Stimulated activated CD8-positive, alpha-beta memory T cell treated with anti-CD3 and anti-CD28 coated beads, Interleukin-7, amount 100 ng/mL, for 4 hours (primary cell): ENCODE results near the gene AKAP7.

ENCODE experiments used
- DNase-seq, 2 donors: peaks; one replicate each; pipeline ENCODE4 v3.0.0-alpha.2; 2020; ENCODE audit warnings: low read depth in 2 of 2

Gene AKAP7

DNA sequence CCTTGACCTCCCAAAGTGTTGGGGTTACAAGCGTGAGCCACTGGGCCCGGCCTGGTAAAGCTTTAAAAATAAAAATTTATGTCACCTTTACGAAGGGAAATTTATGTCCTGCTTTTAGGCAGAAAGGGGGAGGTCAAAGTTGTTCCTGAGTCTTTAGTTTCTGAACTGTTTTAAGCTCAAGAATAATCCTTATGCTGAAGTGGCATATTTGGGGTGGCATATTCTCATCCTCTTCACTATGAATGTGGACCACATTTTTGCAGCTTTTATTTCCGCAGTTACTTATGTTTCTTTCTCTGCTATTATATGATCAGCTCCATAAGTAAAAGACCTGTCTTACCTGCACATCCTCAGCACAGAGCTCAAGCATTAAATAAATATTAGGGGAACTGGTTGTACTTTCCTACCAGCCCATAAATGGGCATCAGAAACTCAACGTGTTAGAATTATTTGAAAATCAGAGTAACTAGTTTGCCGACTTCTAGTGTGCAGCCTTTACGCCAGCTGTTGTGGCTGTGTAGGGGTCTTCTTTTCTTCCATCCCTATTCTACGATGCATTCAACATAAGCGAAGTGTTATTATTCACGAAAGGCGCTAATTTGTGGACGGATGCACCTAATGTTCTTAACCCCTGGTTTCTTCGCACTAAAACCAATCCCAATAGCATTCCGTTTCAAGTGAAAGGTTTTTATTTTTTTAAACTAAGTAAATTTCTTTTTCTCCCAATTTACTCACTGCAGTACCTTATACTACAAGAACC is 867 bp upstream of the AKAP7 start:
- DNase-seq, result no peak

DNA sequence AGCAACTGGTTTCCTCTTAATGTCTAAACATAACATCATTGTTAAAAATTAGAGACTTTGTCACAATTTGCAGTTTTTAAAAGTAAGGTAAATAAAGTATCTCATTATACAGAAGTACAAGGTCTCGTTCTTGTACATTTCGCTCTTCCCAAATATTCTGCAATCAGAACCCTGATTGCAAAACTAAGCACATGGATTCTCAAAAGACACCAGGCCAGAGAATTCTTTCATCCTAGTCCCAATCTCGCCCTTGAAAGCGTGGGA is 355 bp upstream of the AKAP7 start:
- no peak for DNase-seq

DNA sequence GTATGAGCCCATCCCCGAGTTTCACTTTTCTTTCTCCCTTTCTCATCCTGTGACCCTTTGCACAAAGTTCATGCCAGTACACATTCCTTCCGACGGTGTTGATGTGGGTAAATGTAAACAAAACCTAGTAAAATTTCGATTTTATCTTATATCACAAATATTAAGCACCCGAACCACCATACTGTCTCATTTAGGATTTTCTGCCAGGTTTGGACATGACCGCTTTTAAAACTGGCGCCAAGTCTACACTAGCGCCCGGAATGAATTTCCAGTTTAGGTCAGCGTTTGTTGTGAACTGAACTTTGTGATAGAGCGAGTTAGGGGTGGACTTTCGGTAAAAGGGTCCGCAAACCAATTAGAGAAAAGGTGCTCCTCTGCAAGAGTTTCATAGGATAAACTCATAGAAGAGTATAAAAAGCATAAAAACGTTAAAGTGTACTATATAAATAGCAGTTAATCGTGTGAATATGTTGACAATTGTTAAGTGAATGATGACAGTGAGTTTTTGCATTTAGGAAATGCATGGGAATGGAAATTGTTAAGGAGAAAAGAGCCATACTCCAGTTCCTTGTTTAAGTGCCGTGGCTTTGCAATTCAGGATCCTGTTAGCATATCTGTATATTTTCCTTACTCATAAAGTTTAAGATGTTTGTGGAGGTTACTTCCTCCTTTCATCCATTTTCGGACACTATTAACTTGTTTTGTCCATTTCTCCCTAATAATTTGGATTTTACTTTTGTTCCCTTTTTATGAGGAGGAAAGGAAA is 937 bp downstream of the AKAP7 start:
- no peak for DNase-seq

DNA sequence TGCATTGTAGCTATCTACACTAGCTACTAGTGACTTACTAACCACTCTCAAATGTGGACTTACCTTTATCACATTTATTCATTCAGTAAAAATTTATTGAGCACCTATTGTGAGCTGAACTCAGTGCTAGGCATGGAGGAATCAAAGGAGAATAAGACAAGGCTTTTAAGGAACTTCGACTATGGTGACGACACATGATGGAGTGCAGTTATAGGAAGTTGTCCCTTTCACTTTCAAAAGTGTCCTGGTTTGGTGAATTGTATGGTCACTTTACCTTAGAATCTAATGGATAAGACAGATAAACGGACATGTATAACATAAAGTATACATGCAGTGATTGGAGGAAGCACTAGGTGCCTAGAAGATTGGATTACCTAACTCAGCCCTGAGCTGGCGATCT is 4.3 kb downstream of the AKAP7 start:
- no peak for DNase-seq

DNA sequence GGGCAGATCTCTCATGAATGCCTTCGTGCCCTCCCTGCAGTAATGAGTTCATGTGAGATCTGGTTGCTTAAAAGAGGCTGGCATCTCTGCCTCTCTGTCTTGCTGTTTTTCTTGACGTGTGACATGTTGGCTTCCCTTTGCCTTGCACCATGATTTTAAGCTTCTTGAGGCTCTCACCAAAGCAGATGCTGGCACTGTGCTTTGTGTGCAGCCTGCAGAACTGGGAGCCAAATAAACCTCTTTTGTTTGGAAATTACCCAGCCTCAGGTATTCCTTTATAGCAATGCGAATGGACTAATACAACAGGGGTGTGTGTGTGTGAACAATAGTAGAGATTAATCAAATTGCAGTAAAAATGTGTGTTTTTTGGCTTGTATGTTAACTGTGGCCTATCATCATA is 8.1 kb downstream of the AKAP7 start:
- DNase-seq, result no peak

DNA sequence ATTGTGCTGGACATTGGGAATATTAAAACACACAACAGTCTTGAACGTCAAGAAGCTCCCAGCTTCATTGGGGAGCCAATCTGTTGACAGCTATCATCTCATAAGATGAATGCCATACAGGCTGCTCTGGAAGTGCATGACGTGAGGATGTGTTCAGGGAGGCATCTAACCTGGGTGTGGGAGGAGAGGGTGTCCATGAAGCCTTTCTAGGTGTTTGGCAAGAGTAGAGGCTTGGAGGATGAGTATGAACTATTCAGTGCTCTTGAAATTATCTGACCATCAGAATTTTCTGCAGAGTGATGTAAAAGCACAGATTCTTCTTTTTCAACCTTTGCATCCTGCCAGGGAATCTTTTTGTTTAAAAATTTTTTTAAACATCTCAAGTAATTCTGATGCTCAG is 11.6 kb downstream of the AKAP7 start:
- DNase-seq, result no peak

DNA sequence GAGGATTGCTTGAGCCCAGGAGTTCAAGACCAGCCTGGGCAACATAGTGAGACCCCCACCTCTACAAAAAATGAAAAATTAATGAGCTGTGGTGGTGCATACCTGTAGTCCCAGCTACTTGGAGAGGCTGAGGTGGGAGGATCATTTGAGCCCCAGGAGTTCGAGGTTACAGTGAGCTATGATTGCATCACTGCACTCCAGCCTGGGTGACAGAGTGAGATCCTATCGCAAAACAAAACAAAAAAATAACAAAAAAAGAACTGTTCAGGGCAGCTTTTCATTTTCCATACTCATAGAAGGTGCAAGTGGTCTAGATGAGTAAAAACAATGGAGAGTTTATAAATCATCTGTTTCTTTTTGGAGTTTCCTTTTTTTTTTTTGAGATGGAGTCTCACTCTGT is 21.1 kb downstream of the AKAP7 start:
- no peak for DNase-seq

DNA sequence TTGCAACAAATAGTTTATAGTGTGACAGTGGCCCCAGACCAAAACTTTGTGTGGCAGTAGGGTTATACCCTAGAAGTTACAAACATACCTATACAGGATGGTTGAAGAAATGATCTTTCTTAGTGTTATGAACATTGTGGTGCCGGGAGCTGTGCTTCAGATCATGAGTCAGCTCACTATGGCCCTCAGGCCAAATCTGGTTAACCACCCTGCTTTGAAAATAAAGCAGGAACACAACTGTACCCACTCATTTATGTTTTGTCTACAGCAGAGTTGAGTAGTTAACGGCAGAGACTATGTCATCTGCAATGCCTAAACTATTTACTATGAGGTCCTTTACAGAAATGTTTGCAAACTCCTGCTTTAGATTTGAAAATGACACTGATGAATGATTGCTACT is 24.3 kb downstream of the AKAP7 start:
- no peak for DNase-seq

DNA sequence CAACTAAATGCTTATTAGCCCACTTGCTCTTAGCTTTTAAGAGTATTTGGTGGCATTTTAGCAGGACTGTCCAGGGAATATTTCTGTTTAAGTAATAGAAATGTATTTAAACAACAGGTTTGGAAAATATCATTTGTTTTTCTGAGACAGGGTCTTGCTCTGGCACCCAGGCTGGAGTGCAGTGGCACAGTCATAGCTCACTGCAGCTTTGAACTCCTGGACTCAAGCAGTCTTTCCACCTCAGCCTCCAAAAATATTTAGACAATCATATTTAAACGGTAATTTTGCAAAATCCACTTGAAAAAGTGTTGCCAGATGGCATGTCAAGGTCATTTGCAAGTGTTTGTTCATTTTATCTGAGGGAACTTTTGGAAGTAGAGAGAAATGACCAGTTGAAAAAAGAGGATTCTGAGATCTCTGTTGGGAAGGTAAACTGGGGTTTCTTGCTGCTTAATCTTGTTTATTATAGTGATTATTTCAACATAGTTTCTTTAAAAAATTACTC is 25.0 kb downstream of the AKAP7 start:
- no peak for DNase-seq

DNA sequence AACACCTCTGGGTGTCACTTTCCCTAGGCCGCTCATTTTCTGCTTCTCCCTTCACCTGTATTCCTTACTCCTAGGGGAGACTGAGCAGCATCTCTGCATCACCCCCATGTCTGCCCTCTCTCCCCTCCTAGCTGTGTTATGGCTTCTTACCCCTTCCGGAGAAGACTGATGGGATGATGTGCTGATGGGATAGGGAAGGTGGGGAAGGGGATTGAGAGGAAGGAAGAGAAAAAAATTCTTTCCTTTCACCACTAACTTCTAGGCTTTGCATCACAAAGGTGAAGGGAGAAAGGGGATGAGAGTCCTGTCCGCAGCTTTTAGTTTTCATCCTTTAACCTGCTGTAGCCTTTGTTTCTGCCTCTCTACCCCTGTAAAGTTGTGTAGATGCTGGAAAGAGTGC is 26.7 kb downstream of the AKAP7 start:
- DNase-seq, result no peak

DNA sequence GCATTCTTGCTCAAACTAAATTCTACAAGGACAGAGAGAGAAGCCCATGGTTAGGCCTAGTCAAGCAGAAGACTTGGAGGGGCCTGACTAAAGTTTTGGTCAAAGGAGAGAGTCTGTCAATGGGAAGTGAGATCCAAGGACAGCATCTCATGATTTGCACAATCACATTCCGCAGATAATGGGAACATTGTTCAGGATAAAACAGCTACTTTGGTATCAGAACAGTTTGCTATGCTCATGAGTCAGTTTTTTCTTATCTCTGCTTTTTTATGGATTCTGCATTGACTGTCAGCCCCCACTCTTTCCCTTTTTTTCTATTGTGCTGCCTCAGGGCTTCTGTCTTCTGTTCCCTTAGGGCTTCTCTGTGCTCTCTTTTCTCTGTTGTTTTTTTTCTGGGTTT is 28.6 kb downstream of the AKAP7 start:
- DNase-seq, result no peak

DNA sequence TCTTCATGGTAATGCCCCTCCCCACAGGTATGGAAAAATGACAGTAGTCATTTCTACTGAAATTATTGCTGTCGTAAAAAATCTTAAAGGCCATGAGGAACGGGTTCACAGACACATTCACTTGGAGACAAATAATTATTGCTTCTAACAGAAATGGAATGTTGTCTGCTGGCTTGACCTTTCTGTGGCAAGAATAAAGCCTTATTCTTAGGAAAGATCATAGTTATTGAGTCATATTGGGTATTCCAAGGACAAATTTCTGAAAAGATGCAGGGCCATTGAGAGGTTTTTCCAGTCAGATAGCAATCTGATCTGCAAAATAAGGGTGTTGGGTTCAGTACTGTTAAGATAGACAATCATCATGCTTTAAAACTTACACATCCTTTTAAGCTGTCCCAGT is 29.2 kb downstream of the AKAP7 start:
- no peak for DNase-seq

DNA sequence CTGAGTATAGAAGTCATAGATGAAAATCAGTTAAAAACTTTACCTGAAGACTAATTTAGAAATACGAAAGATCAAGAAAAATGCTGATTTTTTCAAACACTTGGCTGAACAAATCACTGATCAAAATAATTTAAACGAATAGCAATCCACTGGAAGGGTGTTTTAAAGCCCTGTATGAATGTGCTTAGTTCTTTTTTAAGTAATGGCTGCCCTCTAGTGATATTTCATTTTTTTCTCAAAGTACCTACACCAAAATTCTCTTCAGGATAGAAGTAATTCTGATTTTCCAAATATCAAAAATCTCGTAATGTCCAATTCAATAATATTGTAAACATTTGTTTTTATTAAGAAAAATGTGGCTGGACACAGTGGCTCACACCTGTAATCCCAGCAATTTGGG is 32.5 kb downstream of the AKAP7 start:
- no peak for DNase-seq

DNA sequence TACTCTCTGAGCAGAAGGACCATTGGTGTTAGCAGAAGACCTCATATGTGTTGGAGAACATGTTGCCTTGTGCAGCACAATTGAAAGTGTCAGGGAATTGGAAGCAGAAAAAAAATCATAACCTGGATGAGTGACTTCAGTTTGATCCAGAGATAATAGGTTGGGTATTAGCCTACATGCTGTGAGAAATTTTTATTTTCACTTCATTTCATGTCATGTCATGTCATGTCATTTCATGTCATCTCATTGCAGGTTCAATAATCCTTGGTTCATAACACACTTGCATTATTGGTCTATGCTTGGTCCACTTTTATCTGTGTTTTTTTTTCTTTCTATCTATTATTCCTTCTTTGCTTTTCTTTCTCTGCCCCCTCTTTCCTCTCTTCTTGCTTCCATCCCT is 34.3 kb downstream of the AKAP7 start:
- no peak for DNase-seq

DNA sequence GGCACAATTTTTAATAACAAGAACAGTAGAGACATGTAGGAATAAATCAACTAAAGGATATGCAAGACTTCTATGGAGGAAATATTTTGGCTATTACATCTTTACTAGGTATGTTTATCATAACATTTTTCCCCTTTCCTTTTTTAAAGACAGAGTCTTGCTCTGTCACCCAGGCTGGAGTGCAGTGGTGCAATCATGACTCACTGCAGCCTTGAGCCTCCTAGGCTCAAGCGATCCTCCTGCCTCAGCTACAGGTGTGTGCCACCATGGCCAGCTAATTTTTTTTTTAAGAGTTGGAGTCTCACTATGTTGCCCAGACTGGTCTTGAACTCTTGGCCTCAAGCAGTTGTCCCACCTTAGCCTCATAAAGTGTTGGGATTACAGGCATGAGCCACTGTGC is 37.0 kb downstream of the AKAP7 start:
- no peak for DNase-seq

DNA sequence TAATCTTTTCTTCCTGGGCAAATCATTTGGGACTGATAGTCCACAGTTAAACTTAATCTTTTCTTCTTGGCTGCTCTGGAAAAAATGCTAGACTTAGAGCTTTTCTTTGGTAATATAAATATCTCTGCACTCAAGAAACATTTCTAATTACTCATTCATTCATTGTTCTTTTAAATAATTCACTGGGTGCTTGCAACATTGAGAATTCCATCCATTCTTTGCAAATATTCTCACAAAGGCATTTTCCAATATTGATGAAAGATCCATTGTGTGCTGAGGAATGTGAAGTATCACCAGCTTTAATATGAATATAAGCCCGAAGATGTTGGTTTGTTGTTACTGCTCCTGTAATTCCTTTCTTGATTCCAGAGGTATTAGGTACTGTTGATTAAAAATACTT is 38.4 kb downstream of the AKAP7 start:
- DNase-seq, result no peak

DNA sequence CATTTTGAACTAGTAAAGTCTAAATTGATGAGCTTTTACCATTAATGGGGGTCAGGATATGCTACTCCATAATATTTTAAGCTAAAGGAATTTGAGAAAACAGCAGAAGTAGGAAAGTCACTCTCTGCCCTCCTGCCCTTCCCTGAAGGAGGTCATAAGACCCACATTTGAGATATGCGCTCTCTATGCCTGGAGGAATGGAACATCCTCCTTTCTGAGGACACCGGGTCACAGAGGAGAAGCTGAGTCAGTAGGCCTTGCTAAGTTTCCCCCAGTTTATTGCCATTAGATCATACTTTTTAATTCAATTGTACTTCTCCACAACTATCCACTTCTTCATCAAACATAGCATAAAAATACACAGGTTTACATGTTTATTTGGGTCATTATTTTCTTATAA is 40.3 kb downstream of the AKAP7 start:
- DNase-seq, result no peak

DNA sequence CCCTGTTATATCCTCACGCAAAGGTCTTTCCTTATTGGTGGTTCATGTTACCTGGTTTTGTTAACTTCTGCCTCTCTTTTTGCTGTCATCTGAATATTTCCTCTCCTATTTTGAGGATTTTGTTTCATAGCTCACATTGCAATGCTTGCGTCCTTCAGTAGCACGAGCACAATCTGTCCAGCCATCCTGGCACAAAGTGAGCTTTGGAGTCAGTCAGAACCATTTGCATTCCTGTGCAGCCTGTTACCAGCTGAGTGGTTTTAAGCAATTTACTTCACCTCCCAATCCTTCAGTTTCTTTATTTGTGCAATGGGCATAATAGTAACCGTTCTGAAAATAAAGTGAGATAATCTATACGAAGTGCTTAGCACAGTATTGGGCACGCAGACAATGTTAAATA is 42.7 kb downstream of the AKAP7 start:
- DNase-seq, result no peak

DNA sequence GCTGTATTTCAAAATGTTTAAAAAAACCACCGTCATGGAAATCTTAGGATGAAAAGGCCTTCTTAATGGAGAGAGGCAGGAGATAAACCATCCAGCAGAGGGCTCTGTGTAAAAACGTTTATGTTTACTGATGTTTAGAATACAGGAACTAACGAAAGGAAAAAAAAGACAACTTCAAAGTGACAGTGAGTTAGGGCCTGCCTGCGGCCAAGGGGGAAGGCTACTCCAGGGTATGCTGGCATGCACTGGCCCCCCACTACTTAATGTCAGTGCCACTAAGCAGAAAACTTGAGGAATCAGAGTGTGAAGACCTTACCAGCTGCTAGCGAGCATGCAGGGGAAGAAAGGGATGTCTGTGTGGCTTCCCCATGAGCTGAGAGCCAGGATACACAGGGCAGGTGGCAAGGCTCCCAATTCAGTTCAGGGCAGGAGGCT is 47.7 kb downstream of the AKAP7 start:
- DNase-seq, result no peak

DNA sequence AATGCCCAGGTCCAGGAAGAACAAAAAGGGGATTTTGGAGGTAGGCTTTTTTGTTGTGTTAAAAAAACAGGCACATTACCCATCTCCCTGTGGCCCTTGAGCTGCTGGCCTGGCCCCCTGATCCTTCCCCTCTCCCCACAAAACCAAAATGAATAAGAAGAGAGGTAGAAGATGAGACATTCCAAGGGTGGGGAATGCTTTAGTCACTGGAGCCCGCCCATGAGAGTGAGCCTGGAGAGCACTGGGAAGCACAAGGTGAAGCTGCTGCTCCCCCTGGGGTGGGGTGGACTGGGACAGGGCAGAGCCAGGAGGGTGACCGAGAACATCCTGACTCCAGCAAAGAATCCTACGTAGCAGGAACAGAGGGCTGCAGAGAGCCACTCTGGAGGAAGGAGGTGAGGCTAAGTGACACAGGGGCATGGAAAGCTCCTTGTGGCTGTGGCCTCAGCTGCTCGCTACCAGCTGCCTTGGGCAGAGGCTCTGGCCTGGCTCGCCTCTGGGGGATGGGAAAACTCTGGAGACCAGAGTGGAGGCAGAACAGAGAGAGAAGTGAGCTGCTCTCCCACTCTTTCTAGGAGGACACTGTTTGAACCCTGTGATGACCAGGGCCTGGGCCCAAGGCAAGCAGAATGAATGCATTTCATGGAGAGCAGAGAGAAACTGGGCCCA is 48.3 kb downstream of the AKAP7 start:
- no peak for DNase-seq

DNA sequence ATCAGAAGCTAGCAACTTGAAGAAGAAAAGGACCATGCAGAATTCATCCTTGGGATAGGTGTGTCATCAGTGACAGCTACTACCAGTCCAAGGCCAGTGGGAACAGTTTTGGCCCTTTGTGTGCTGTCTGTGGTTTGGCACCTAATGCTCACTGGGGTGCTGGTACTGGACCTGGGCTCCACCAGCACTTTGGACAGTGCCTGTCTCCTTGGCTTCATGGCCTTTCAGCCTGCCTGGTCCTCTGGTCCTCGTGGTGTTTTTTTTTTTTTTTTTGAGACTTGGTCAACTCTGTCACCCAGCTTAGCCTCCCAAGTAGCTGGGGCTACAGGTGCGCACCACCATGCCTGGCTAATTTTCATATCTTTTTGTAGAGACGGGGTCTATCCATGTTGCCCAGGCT is 56.3 kb downstream of the AKAP7 start:
- DNase-seq, result no peak

DNA sequence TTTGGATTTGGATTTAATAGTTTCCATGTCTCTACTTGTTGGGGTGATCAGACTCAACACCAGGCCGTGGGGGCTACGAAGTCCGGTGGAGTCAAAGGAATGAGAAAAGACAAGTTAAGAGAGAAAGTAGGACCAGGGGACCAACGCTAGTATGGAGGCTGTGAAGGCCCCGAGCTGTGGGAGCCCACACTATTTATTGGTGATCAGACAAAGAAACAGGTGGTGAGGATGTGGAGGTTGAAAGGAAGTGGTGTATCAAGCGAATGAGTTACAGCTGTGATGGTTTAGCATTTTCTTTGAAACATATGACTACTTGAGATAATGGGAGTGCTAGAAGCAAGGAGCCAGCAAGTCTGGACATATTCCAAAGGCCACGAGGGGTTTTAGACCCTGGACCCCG is 62.4 kb downstream of the AKAP7 start:
- no peak for DNase-seq
